Endodermal cell (in vitro differentiated cells): ENCODE data around the gene CCDC61. TPM values are rescaled to one million over a fixed set of nuclear protein-coding genes. Genes with fewer than 3 reads are reported as not detected.

Source experiments
- DNase-seq: peaks from one replicate; pipeline ENCODE4 v3.0.0-alpha.2; 2017
- H3K27ac ChIP-seq: 2 replicates; pipeline ENCODE4 v1.5.1; 2013; ENCODE audit warnings: mild to moderate bottlenecking, low read depth, low read length, moderate library complexity
- H3K27me3 ChIP-seq: 2 replicates; pipeline ENCODE4 v1.6.1; 2013; ENCODE audit warnings: mild to moderate bottlenecking, low read length, moderate library complexity; ENCODE audit not compliant: insufficient read depth, control insufficient read depth, poor library complexity, severe bottlenecking
- H3K36me3 ChIP-seq: 2 replicates; pipeline ENCODE4 v1.7.0; 2013; ENCODE audit warnings: mild to moderate bottlenecking, low read length, moderate library complexity; ENCODE audit not compliant: control insufficient read depth, insufficient read depth
- H3K4me1 ChIP-seq: one replicate; pipeline ENCODE4 v1.7.0; 2013; ENCODE audit warnings: low read length; ENCODE audit not compliant: control insufficient read depth, insufficient read depth
- H3K4me3 ChIP-seq: 2 replicates; pipeline ENCODE4 v1.5.1; 2013; ENCODE audit warnings: mild to moderate bottlenecking, low read length, moderate library complexity
- H3K9ac ChIP-seq: 2 replicates; pipeline ENCODE4 v1.6.1; 2013; ENCODE audit warnings: mild to moderate bottlenecking, low read length, moderate library complexity; ENCODE audit not compliant: poor library complexity, severe bottlenecking; ENCODE audit errors: extremely low read depth
- H3K9me3 ChIP-seq: 2 replicates; pipeline ENCODE4 v1.6.1; 2013; ENCODE audit warnings: mild to moderate bottlenecking, low read length, moderate library complexity; ENCODE audit not compliant: control insufficient read depth
- H3K27ac Mint-ChIP-seq: 2 replicates; pipeline ENCODE4 v1.8.0; 2020; ENCODE audit warnings: mixed read lengths
- H3K27me3 Mint-ChIP-seq: 2 replicates; pipeline ENCODE4 v1.8.0; 2021; ENCODE audit warnings: mild to moderate bottlenecking, mixed read lengths; ENCODE audit not compliant: insufficient read depth
- H3K36me3 Mint-ChIP-seq: 2 replicates; pipeline ENCODE4 v1.8.0; 2020; ENCODE audit warnings: low read depth, mixed read lengths
- H3K4me1 Mint-ChIP-seq: 2 replicates; pipeline ENCODE4 v1.8.0; 2020; ENCODE audit warnings: mixed read lengths
- H3K4me3 Mint-ChIP-seq: 2 replicates; pipeline ENCODE4 v1.8.0; 2020; ENCODE audit warnings: mild to moderate bottlenecking, moderate library complexity, mixed read lengths
- H3K9me3 Mint-ChIP-seq: 2 replicates; pipeline ENCODE4 v1.8.0; 2020; ENCODE audit warnings: mild to moderate bottlenecking, mixed read lengths
- WGBS, 2 experiments: methylation state at CpG; one replicate each; pipeline versions ENCODE4 v1.1.5 to v1.1.7; 2013; ENCODE audit warnings: missing lambda C conversion rate in 2 of 2, mixed read lengths in 1 of 2; ENCODE audit not compliant: insufficient coverage in 1 of 2, insufficient read length in 1 of 2; 5-methylcytosine and 5-hydroxymethylcytosine counted together
- total RNA-seq, 2 donors: library from RNA; stranded (reverse); fragmentation: NEBNext Ultra II Directional in 1 of 2; extraction: Animal tissue kit (Norgen Biotek cat#: 25700) in 1 of 2; gene quantifications; 2 replicates in 1 of 2; 3 replicates in 1 of 2; pipeline ENCODE4 v1.2.1, GENCODE V29; 2021
- TF ChIP-seq, protein P1 (sequence below): fragments of 200-600 bp; sonication (generic); conservative IDR thresholded peaks from 2 replicates; pipeline ENCODE4 v1.5.0; 2021; ENCODE audit warnings: antibody characterized with exemption, mild to moderate bottlenecking

Gene CCDC61
- total RNA-seq, 2 donors from 2014 or later, result 23.2 to 23.6 TPM

DNA sequence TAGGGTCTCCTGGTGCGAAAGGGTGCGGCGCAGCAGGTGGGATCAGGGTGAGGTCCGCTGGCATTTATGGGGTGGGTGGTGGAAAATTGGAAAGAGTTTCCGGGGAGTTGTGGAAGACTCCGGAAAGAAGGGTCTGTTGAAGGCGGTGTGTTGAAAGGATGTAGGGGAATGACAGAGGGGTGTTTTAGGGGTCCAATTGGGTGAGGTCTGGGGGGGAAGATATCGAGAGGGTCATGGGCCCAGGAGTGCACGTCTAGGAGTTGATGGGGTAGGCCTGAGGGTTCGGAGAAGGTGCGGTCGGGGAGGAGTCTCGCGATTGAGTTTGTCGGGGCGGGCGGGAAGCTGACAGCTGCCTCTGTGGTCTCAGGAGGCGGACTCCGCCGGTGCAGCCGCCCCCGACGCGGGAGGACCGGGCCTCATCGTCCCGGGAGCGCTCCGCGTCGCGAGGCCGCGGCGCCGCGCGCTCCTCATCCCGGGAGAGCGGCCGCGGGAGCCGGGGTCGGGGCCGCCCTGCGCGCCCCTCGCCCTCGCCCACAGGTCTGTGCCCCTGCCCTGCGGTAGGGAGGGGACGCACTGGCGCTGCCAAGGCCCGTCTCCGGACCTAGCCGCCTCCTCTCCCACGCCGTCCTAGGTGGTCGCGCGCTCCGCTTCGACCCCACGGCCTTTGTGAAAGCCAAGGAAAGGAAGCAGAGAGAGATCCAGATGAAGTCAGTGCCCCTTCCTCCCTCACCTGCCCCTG is 20.6 kb downstream of the CCDC61 start:
- TF ChIP-seq, protein P1, sequence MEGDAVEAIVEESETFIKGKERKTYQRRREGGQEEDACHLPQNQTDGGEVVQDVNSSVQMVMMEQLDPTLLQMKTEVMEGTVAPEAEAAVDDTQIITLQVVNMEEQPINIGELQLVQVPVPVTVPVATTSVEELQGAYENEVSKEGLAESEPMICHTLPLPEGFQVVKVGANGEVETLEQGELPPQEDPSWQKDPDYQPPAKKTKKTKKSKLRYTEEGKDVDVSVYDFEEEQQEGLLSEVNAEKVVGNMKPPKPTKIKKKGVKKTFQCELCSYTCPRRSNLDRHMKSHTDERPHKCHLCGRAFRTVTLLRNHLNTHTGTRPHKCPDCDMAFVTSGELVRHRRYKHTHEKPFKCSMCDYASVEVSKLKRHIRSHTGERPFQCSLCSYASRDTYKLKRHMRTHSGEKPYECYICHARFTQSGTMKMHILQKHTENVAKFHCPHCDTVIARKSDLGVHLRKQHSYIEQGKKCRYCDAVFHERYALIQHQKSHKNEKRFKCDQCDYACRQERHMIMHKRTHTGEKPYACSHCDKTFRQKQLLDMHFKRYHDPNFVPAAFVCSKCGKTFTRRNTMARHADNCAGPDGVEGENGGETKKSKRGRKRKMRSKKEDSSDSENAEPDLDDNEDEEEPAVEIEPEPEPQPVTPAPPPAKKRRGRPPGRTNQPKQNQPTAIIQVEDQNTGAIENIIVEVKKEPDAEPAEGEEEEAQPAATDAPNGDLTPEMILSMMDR, result no peak
- no peak overlapping the region for H3K27ac Mint-ChIP-seq
- Histone ChIP-seq H3K36me3 (peaks cover under 1% of the 10 kb centered on the region), H3K27me3 (peaks cover 38% of the 10 kb centered on the region), H3K9ac (no peak overlapping the region), H3K27ac (no peak overlapping the region), H3K4me1 (no peaks in the 10 kb centered on the region), H3K4me3 (peak overlapping the region; percentile 70), H3K9me3 (no peaks in the 10 kb centered on the region)
- peak; percentile 70 for DNase-seq
- H3K27me3 Mint-ChIP-seq, result peaks cover 38% of the 10 kb centered on the region
- no peaks in the 10 kb centered on the region for H3K9me3 Mint-ChIP-seq
- peak overlapping the region; percentile 48 for H3K4me3 Mint-ChIP-seq
- H3K4me1 Mint-ChIP-seq, result peaks cover 11% of the 10 kb centered on the region
- H3K36me3 Mint-ChIP-seq, result peaks cover 4% of the 10 kb centered on the region
- 8 to 16% methylated on average over 32 to 63 of the region's 63 CpGs for WGBS, 2 experiments

GRCh38 chr19:46016426-46017094 is 21.3 kb downstream of the CCDC61 start:
- Histone ChIP-seq H3K27me3 (peaks cover 38% of the 10 kb centered on the region), H3K4me1 (no peaks in the 10 kb centered on the region), H3K27ac (no peak overlapping the region), H3K9ac (no peak overlapping the region), H3K4me3 (peak overlapping the region; percentile 70), H3K9me3 (no peaks in the 10 kb centered on the region), H3K36me3 (no peaks in the 10 kb centered on the region)
- TF ChIP-seq, protein P1, result peak; percentile 93
- Mint-ChIP-seq H3K9me3 (no peaks in the 10 kb centered on the region), H3K27me3 (peaks cover 38% of the 10 kb centered on the region), H3K36me3 (peaks cover 3% of the 10 kb centered on the region), H3K4me3 (peak overlapping the region; percentile 48), H3K4me1 (peaks cover 11% of the 10 kb centered on the region), H3K27ac (peak overlapping the region; percentile 30)
- 3 to 4% methylated on average over 23 to 48 of the region's 48 CpGs for WGBS, 2 experiments
- peak; percentile 96 for DNase-seq

DNA sequence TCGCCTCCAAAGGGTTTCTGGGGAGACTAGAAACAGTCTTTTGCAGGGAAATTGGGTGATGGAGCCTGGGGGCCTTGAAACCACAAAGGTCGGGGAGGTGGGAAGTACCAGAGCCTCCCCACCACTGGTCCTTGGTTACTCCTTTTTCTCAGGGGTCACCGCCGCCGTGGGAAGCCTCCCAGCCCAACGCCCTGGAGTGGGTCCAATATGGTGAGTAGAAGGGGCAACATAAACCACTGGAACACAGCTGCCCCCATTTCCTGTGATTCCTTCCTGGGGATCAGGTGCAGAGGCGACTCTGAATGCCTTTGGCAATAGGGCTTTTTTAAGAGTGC is 21.8 kb downstream of the CCDC61 start:
- DNase-seq, result no peak
- H3K4me3 Mint-ChIP-seq, result no peak overlapping the region
- H3K36me3 Mint-ChIP-seq, result peaks cover 3% of the 10 kb centered on the region
- 70 to 76% methylated on average over 2 to 7 of the region's 7 CpGs for WGBS, 2 experiments
- TF ChIP-seq, protein P1, result peak; percentile 8
- no peaks in the 10 kb centered on the region for H3K36me3 ChIP-seq
- H3K27ac Mint-ChIP-seq, result no peak overlapping the region
- no peaks in the 10 kb centered on the region for H3K4me1 ChIP-seq
- peaks cover 38% of the 10 kb centered on the region for H3K27me3 Mint-ChIP-seq
- H3K9me3 Mint-ChIP-seq, result no peaks in the 10 kb centered on the region
- H3K9ac ChIP-seq, result no peak overlapping the region
- H3K27me3 ChIP-seq, result peaks cover 38% of the 10 kb centered on the region
- no peak overlapping the region for H3K4me3 ChIP-seq
- peaks cover 11% of the 10 kb centered on the region for H3K4me1 Mint-ChIP-seq
- no peaks in the 10 kb centered on the region for H3K9me3 ChIP-seq
- H3K27ac ChIP-seq, result no peak overlapping the region
